GM06990 (cell line): ENCODE measurements around the gene NEUROD2.

Experiments
- DNase-seq: peaks from one replicate; pipeline ENCODE4 v3.0.0-alpha.2; 2011; ENCODE audit not compliant: insufficient read length; ENCODE audit errors: extremely low read depth
- H3K27me3 ChIP-seq: replicated peaks from 2 replicates; pipeline ENCODE4 v1.6.0; 2011; ENCODE audit warnings: low read length; ENCODE audit not compliant: control insufficient read depth, insufficient read depth
- H3K36me3 ChIP-seq: 2 replicates; pipeline ENCODE4 v1.5.1; 2011; ENCODE audit warnings: low read length; ENCODE audit not compliant: control insufficient read depth, insufficient read depth
- H3K4me3 ChIP-seq: replicated peaks from 2 replicates; pipeline ENCODE4 v1.5.1; 2011; ENCODE audit warnings: low read depth, mild to moderate bottlenecking, control low read depth, low read length
- TF ChIP-seq, protein P1 (sequence below): IDR thresholded peaks from 2 replicates; pipeline ENCODE4 v1.5.1; 2011; ENCODE audit warnings: low read length, control low read depth, mild to moderate bottlenecking, inconsistent platforms; ENCODE audit not compliant: insufficient read depth, poor library complexity, severe bottlenecking

Gene NEUROD2

DNA sequence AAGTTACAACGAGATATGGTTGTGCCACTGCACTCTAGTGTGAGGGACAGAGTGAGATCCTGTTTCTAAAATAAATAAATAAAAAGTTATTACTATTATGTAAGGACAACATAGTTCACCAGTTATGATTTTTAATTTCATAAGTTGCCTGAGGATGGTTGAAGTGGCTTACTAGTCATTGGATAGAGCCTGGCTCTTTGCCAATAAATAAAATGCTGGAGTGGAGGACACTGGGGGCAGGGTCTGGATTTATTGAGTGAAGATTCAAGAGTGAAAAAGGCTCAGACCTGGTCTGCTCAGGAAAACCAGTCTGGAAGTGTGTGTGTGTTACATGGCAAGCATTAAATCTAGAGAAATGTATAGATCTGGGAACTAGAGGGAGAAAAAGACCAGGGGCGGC is 31.3 kb upstream of the NEUROD2 start:
- H3K36me3 ChIP-seq: peaks cover 2% of the 10 kb centered on the region; the same call in 1 of the 2 replicates
- H3K27me3 ChIP-seq: no peaks in the 10 kb centered on the region
- TF ChIP-seq, protein P1, sequence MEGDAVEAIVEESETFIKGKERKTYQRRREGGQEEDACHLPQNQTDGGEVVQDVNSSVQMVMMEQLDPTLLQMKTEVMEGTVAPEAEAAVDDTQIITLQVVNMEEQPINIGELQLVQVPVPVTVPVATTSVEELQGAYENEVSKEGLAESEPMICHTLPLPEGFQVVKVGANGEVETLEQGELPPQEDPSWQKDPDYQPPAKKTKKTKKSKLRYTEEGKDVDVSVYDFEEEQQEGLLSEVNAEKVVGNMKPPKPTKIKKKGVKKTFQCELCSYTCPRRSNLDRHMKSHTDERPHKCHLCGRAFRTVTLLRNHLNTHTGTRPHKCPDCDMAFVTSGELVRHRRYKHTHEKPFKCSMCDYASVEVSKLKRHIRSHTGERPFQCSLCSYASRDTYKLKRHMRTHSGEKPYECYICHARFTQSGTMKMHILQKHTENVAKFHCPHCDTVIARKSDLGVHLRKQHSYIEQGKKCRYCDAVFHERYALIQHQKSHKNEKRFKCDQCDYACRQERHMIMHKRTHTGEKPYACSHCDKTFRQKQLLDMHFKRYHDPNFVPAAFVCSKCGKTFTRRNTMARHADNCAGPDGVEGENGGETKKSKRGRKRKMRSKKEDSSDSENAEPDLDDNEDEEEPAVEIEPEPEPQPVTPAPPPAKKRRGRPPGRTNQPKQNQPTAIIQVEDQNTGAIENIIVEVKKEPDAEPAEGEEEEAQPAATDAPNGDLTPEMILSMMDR: no peak
- H3K4me3 ChIP-seq: no peak overlapping the region
- DNase-seq: no peak

DNA sequence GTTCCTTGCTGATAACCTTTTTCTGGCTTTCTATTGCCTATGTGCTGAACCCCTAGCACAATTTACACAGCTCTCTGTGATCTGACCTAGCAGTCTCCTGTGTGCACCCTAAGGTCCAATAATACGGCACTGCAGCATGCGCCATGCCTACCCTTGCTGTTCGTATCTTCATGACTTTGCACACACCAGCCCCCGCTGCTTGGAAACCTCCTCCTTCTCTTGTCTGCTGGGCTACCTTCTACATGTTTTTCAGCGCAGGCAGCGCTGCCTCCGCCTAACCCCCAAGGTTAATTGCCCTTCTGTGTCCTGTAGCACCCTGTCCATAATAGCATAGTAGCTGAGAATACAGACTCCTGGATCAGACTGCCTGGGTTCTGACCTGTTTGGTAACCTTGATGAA is 30.6 kb upstream of the NEUROD2 start:
- peak overlapping the region; percentile 79 for H3K4me3 ChIP-seq
- H3K27me3 ChIP-seq: no peaks in the 10 kb centered on the region
- DNase-seq: no peak
- H3K36me3 ChIP-seq: peaks cover 2% of the 10 kb centered on the region; the same call in 1 of the 2 replicates
- TF ChIP-seq, protein P1: no peak

- TF ChIP-seq, protein P1: no peak
- H3K36me3 ChIP-seq: no peaks in the 10 kb centered on the region
- peak within 1 kb of the TSS; percentile 79 for H3K4me3 ChIP-seq
- peak; percentile 93 for DNase-seq
- H3K27me3 ChIP-seq: no peaks in the 10 kb centered on the region
Measured at GRCh38 chr17:39636927-39637736, 29.4 kb upstream of the NEUROD2 start, which contains the start of gene STARD3. TSS of gene STARD3 (plus strand) at chr17:39637144. CDS start at chr17:39653532, 16,388 bp downstream.

DNA sequence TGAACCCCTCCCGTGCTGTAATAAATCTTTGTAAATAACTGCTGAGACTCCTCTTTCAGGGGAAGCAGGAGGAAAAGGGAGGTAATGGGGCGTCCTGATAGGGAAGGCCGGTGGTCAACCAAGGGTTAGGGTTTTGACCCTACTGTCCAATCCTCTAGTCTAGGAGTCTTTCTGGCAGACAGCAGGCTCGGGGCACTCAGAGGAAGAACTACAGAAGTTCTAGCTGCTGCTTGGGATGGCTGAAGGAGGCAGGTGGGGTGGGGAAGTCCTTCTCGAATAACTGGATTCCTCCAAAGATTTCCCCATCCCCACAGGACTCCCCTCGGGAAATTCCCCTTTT is 28.8 kb upstream of the NEUROD2 start:
- H3K4me3 ChIP-seq: peak overlapping the region; percentile 79
- TF ChIP-seq, protein P1: no peak
- DNase-seq: no peak

GRCh38 chr17:39635614-39636176 is 28.0 kb upstream of the NEUROD2 start:
- Histone ChIP-seq H3K36me3 (no peaks in the 10 kb centered on the region), H3K27me3 (no peaks in the 10 kb centered on the region), H3K4me3 (no peak overlapping the region)
- no peak for DNase-seq
- TF ChIP-seq, protein P1: no peak

More for the DNA sequence above, 28.8 kb upstream of the NEUROD2 start:
- Histone ChIP-seq H3K27me3 (no peaks in the 10 kb centered on the region), H3K36me3 (no peaks in the 10 kb centered on the region)
